HepG2 (cell line): Measurements from ENCODE around the gene KRTAP5-6. TPM values are rescaled to one million over a fixed set of nuclear protein-coding genes. Genes with fewer than 3 reads are reported as not detected.
A peak's percentile ranks its signal among the peaks of the same experiment; 100 is the strongest.

Experiments
- BRD4 ChIP-seq: sonication (generic); formaldehyde crosslinking; IDR thresholded peaks from 2 replicates; pipeline ENCODE4 v1.4.0; 2020; ENCODE audit warnings: missing genetic modification reagents
- FOXA1 ChIP-seq, 2 experiments: fragments of 450-650 bp in 1 of 2; sonication (generic) in 1 of 2; formaldehyde crosslinking in 1 of 2; IDR thresholded peaks; 2 replicates each; pipeline versions ENCODE4 v1.4.0 to v1.6.1; 2016 to 2020; ENCODE audit warnings: missing genetic modification reagents in 1 of 2
- FUBP1 ChIP-seq: sonication (generic); formaldehyde crosslinking; IDR thresholded peaks from 2 replicates; pipeline ENCODE4 v1.5.1; 2020; ENCODE audit warnings: missing genetic modification reagents, mild to moderate bottlenecking, borderline replicate concordance
- HNF1B ChIP-seq: sonication (generic); formaldehyde crosslinking; IDR thresholded peaks from 2 replicates; pipeline ENCODE4 v1.5.1; 2020; ENCODE audit warnings: mild to moderate bottlenecking, moderate library complexity, missing genetic modification reagents
- IKZF5 ChIP-seq: IDR thresholded peaks from 2 replicates; pipeline ENCODE4 v1.6.1; 2018; ENCODE audit warnings: missing genetic modification reagents, mild to moderate bottlenecking, missing compliant biosample characterization
- KAT8 ChIP-seq: IDR thresholded peaks from 2 replicates; pipeline ENCODE4 v1.6.1; 2016; ENCODE audit warnings: missing genetic modification reagents, missing compliant biosample characterization
- MAFG ChIP-seq: sonication (generic); formaldehyde crosslinking; IDR thresholded peaks from 2 replicates; pipeline ENCODE4 v1.5.1; 2020; ENCODE audit warnings: mild to moderate bottlenecking, missing genetic modification reagents
- MTA1 ChIP-seq: sonication (generic); formaldehyde crosslinking; IDR thresholded peaks from 2 replicates; pipeline ENCODE4 v1.4.0; 2020; ENCODE audit warnings: missing genetic modification reagents, mild to moderate bottlenecking, borderline replicate concordance
- RERE ChIP-seq: IDR thresholded peaks from 2 replicates; pipeline ENCODE4 v1.6.1; 2016; ENCODE audit warnings: low read depth, missing genetic modification reagents, missing compliant biosample characterization
- TCF12 ChIP-seq, 2 experiments: fragments of 450-650 bp in 1 of 2; sonication (generic) in 1 of 2; formaldehyde crosslinking in 1 of 2; IDR thresholded peaks; 2 replicates each; pipeline versions ENCODE4 v1.6.1 to v1.8.0; 2017 to 2022; ENCODE audit warnings: antibody characterized with exemption in 1 of 2, mild to moderate bottlenecking in 1 of 2, missing genetic modification reagents in 1 of 2, moderate library complexity in 1 of 2
- TFAP4 ChIP-seq: sonication (generic); IDR thresholded peaks from 2 replicates; pipeline ENCODE4 v1.6.1; 2016; ENCODE audit warnings: low read depth, borderline replicate concordance
- TIGD3 ChIP-seq: sonication (generic); formaldehyde crosslinking; IDR thresholded peaks from 2 replicates; pipeline ENCODE4 v1.5.1; 2020; ENCODE audit warnings: mild to moderate bottlenecking, missing genetic modification reagents, borderline replicate concordance
- XRCC5 ChIP-seq: fragments of 200-400 bp; formaldehyde crosslinking; optimal IDR thresholded peaks from 2 replicates; pipeline ENCODE3; 2017; ENCODE audit warnings: mild to moderate bottlenecking, low read length
- ZNF740 ChIP-seq: sonication (generic); formaldehyde crosslinking; IDR thresholded peaks from 2 replicates; pipeline ENCODE4 v1.4.0; 2020; ENCODE audit warnings: missing genetic modification reagents
- polyA plus RNA-seq, 8 experiments: library from polyadenylated mRNA; depleted of rRNA in 3 of 8; stranded (reverse) in 7 of 8; unstranded in 1 of 8; fragments of >200 nt; fragmentation: Illumina TruSeq in 4 of 8; extraction: Trizol in 4 of 8; gene quantifications; 2 replicates each; pipeline versions ENCODE4 v1.2.1 to v1.2.3, GENCODE V29; 2011 to 2016; ENCODE audit warnings: low read depth in 4 of 8, missing spikeins in 1 of 8, mixed read lengths in 1 of 8; ENCODE audit not compliant: insufficient read depth in 1 of 8
- total RNA-seq, 5 experiments: library from RNA; depleted of rRNA; stranded (reverse); fragments of >200 nt; fragmentation: Illumina TruSeq; extraction: Trizol; gene quantifications; 2 replicates each; pipeline ENCODE4 v1.2.3, GENCODE V29; 2016; ENCODE audit warnings: low read depth in 1 of 5

The KRTAP5-6 gene
- total and polyA plus RNA-seq, 2 of the 13 experiments (the other 11 are each of a cell fraction or from before 2014, with no cell fraction given), result not detected

GRCh38 chr11:1682225-1682905, 14.6 kb upstream of the KRTAP5-6 start (continued):
- 0 out of 2 replicates have a peak, but pooled peaks have one; percentile 54 for TF ChIP-seq MTA1
- TF ChIP-seq ZNF740 (CRISPR knock-in tag), result no peak
- TF ChIP-seq FUBP1 (CRISPR knock-in tag), result peak; percentile 60; the same call in 1 of the 2 replicates
- no peak for TF ChIP-seq TCF12 (IDR thresholded peaks at IDR 0.05)
- peak; percentile 94 for TF ChIP-seq TCF12 (CRISPR knock-in tag; IDR thresholded peaks at IDR 0.05)
- TF ChIP-seq FOXA1 (IDR thresholded peaks at IDR 0.05), result no peak
- TF ChIP-seq FOXA1 (CRISPR knock-in tag; IDR thresholded peaks at IDR 0.05), result peak; percentile 86
- peak; percentile 68 for TF ChIP-seq KAT8 (CRISPR knock-in tag)
- TF ChIP-seq HNF1B, result no peak
- TF ChIP-seq XRCC5, result no peak
- no peak for TF ChIP-seq TIGD3 (CRISPR knock-in tag)
- TF ChIP-seq MAFG (CRISPR knock-in tag), result no peak
- TF ChIP-seq RERE, result peak; percentile 20; the same call in 1 of the 2 replicates
- TF ChIP-seq TFAP4, result no peak
- peak; percentile 92 for TF ChIP-seq BRD4
- TF ChIP-seq IKZF5 (CRISPR knock-in tag), result peak; percentile 78
